Right ventricle myocardium superior (tissue), 1 donor: ENCODE measurements around the gene UNC13D. TPM values are rescaled to one million over a fixed set of nuclear protein-coding genes. Genes with fewer than 3 reads are reported as not detected.
"Not testable (repeated sequence)": the region's sequence is repeated elsewhere in the genome, so short reads cannot be mapped to it uniquely, and the experiment has no call there.

Source experiments
- ATAC-seq: fragments of 200-7000 bp; cut with Tn5 transposase; one replicate; pipeline ENCODE4 v1.9.1; 2020; ENCODE audit warnings: mild to moderate bottlenecking; ENCODE audit not compliant: poor library complexity
- DNase-seq: peaks from one replicate; pipeline ENCODE4 v3.0.0-alpha.2; 2020
- intact Hi-C: fragments of 100-400 bp; cut with DNase I; formaldehyde crosslinking; loops from one replicate; pipeline ENCODE4 v1.11.2; 2022
- total RNA-seq: library from RNA; stranded (reverse); fragmentation: NEBNext Ultra II Directional; extraction: Animal tissue kit (Norgen Biotek cat#: 25700); gene quantifications from one replicate; pipeline ENCODE4 v1.2.1, GENCODE V29; 2021
- donor health status: DM: no; HTN: yes; CAD: no; lungs with severe emphysema.

The UNC13D gene
- total RNA-seq, 1 donor from 2014 or later, result 10.6 TPM

GRCh38 chr17:75855310-75856061, 11.3 kb upstream of the UNC13D start, which contains the start of gene WBP2:
Gene WBP2 (minus strand): TSS chr17:75855335. CDS start chr17:75855297, 38 bp downstream.
- ATAC-seq, result peak; percentile 93
- intact Hi-C loops, result no loop called here
- peak; percentile 99 for DNase-seq

- ATAC-seq (peak; percentile 12), DNase-seq (no peak)
- intact Hi-C loops, result no loop called here
Measured at GRCh38 chr17:75854881-75855309, 10.7 kb upstream of the UNC13D start.

GRCh38 chr17:75854101-75854748, 10.0 kb upstream of the UNC13D start:
- ATAC-seq (no peak), DNase-seq (peak; percentile 35)
- intact Hi-C loops, result no loop called here

DNA sequence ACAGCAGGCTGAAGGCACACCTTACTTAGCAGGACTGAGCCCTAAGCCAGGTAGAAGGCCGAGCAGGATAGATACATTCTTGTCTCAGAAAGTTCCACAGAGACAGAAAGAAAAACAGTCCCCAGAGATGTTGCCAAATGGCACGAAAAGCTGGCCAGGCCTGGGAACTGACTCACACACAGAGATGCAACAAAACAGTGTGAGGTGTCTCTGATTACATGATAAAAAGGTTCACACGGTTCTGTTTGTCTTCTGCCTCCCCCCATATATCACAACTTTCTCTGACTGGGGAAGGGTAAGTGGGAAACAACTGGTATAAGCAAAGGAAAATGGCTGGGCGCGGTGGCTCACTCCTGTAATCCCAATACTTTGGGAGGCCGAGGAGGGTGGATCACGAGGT, 9.2 kb upstream of the UNC13D start:
- DNase-seq (no peak), ATAC-seq (no peak)
- intact Hi-C loops, result no loop called here

DNA sequence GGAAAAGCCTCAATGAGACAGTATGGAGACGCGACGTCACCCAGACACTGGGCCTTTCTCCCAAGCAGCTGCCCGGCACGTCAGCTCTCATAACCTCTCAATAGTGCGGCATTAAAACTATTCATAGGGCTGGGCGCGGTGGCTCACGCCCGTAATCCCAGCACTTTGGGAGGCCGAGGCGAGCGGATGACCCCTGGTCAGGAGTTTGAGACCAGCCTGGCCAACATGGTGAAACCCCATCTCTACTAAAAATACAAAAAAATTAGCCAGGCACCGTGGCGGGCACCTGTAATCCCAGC, 7.4 kb upstream of the UNC13D start:
- intact Hi-C loops, result not testable (repeated sequence)
- DNase-seq, result peak; percentile 32

GRCh38 chr17:75850928-75851692, 6.9 kb upstream of the UNC13D start:
- intact Hi-C loops, result no loop called here
- ATAC-seq (peak; percentile 5), DNase-seq (peak; percentile 66)

More for the DNA sequence above, 7.4 kb upstream of the UNC13D start:
- not testable (repeated sequence) for ATAC-seq

GRCh38 chr17:75849724-75850123, 5.5 kb upstream of the UNC13D start:
- DNase-seq, result no peak
- ATAC-seq, result no peak
- intact Hi-C loops, result no loop called here

DNA sequence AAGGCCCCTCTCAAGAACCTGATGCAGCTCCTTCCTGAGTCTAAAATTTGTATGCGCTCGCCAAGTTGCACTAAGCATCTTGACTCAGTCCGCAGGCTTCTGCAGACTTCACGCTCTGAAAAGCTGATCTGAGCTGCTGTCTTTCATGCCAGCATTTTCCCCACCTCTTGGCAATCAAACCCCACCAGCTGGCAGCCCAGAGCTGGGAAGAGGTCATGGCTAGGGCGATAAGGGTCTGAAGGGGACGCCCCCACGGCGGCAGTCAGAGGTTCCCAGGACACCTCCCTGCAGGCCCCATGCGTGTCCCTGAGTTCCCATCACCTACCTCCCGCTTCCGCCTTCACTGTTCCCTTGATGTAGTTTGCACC, 5.1 kb upstream of the UNC13D start:
- DNase-seq (no peak), ATAC-seq (no peak)
- intact Hi-C loops, result no loop called here

DNA sequence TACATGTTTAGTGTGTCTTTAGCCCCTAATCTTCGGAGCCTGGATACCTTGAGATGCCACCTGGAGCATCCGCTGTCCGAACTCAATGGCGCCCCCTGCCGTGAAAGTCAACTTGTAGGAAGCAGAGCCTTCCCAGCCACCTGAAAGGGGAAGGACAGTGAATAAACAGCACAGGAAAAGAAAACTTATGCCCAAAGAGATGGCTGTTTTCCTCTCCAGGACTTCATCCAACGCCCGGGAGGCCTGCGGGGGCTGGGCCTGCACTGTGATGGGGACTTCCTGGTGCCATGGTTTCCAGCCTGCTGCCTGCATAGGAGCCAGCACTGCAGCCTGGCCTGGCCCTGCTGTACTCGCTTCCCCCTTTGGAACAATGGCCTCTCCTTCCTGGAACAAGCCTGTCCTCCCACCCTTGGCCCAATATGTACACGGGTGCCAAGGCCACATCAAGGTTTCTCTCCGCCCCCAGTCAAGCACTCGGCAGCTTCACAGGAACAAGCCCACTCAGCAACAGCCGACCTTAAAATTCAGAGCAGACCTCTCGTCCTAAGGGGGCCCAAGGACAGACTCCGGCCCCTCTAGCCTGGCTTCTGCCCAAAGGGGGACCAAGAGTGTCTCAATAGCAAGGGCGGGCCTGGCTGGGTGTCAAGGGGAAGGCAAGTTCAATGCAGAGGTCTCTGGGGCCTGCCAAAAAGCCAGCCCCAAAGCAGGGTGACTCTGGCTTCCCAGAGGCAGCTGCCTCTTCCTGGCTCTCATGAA, 4.5 kb upstream of the UNC13D start:
- intact Hi-C loops, result no loop called here
- DNase-seq (peak; percentile 88), ATAC-seq (no peak)

DNA sequence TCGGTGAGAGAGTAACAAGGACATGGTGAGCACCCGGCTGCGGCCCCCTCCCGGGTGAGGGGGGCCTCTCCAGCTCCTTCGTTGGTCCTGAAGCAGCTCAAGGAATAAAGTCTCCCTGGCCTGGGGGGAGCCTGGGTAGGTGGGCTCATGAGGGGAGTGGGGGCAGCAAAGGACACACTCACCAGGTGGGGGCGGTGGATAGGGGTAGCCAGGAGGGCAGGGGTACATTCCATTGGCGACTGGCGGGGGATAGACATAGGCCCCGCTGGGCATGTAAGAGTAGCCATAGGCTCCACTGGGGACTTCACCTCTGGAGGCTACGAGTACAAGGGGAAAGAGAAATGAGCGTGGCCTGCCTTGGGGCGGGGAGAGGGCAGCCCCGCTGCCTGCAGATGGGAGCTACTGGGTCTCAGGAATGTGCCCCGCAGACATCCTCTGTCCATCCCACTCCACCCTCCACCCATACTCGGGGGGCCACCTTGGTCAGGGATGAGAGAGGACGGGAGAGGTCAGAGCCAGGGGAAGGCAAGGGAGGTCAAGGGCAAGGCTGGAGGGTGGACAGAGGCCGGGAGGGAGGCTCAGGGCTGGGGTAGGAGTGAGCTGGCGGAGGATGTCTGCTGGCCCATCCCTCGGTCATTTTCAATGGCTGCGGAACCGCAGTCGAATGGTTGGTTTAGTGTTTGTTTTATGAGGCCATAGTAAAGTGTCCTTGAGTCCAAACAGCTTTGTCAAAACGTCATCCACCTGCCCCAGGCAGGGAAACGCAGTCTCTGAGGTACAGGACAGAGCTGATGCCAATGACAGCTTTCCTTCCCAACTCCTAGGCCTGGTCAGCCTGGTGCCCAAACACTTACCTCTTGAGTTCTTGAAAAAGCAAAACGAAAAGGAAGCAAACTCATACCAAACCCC, 3.7 kb upstream of the UNC13D start:
- intact Hi-C loops, result no loop called here
- ATAC-seq, result no peak
- DNase-seq, result no peak

DNA sequence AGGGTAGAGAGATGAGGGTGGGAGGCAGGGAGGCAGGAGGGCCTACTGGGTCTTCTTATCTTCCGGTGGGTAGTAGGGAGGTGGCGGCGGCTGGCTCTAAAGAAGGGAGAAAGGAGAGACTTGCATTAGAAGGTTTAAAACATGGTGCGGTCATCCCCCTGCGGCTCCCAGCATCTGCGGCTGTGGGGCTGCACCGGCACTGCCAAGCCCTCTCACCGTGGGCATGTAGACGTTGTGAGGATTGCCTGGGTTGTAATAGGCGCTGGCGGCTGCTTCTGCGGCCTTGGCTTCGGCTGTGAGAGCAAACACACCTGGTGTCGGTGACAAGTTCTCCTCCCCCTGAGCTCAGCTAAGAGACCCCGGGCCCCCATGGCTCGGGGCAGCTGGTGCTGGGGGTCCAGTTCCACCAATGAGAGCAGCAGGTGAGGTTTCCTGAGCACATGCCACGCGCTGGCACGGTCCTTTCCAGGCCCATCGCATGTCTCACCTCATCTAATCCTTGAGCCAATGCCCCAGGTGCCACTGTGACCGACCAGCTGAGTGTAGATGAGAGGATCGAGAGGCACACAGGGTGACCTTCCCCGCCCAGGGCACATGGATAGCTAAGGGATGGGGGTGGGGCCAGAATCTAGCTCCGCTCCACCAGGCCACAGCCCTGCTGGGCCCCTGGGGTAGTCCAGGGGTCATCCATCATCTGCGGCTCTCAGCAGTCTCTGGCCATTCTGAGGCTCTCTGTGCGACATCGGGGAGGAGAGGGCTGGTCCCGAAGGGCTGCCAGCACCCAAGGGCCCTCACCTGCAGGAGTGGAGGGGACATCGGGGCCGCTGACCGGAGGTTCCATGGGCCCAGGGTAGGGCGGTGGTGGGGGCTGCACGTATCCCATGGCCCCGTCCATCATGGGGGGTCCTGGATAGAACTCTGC, 2.7 kb upstream of the UNC13D start:
- intact Hi-C loops, result no loop called here
- peak; percentile 30 for DNase-seq
- ATAC-seq, result no peak

DNA sequence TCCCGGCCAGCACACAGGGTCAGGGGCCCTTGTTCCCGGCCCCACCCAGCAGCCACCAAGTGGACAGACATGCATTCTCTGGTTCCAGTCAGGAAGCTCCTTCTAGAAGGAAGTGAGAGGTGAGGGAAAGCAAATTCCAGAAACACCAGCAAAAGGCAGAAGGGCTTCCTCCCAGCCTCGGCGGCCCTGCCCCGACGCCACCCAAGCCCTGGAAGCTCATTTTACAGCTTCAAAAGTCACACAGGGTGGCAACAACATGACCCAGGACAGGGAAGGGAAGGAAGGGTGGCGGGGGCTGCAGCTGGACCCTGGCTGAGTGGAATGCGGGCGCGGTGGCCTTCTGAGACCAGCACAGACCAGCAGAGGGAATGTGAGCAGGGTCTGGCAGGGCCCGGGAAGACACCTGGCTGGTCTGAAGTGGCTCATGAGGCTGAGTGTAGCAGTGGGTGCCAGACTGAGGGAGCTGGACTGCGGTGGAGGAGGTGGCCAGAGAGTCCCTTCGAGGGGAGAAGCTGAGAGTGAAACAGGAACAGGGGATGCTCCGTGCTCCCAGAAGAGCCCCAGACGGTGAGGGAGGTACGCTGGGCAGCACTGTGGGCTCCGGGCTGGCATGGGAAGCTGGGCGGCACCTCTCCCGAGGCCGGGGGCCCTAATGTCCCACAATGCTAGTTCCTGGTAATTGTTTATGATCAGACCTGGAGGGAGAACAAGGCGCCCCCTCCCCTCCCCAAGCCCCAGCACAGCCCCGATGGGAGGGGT, 1.9 kb upstream of the UNC13D start:
- ATAC-seq (no peak), DNase-seq (no peak)
- intact Hi-C loops, result no loop called here

GRCh38 chr17:75845058-75845711, 981 bp upstream of the UNC13D start:
- ATAC-seq (peak; percentile 84), DNase-seq (peak; percentile 89)
- intact Hi-C loops, result no loop called here

- ATAC-seq (peak; percentile 59), DNase-seq (no peak)
- intact Hi-C loops, result no loop called here
Measured at GRCh38 chr17:75844530-75845057, 390 bp upstream of the UNC13D start.

GRCh38 chr17:75842963-75843576, 1.1 kb downstream of the UNC13D start:
- intact Hi-C loops, result no loop called here
- no peak for ATAC-seq
- no peak for DNase-seq
